Aorta (tissue), 5 donors: ENCODE results near the gene KIN. TPM values are rescaled to one million over a fixed set of nuclear protein-coding genes. Genes with fewer than 3 reads are reported as not detected.
"Not testable (repeated sequence)": the region's sequence is repeated elsewhere in the genome, so short reads cannot be mapped to it uniquely, and the experiment has no call there.

Experiments used
- ATAC-seq: fragments of 200-7000 bp; cut with Tn5 transposase; one replicate; pipeline ENCODE4 v1.9.1; 2022; ENCODE audit warnings: moderate library complexity; ENCODE audit not compliant: low FRiP score
- DNase-seq, 2 donors: peaks; one replicate each; pipeline ENCODE4 v3.0.0-alpha.2; 2020
- H3K27ac ChIP-seq, 2 donors: one replicate each; pipeline ENCODE4 v1.5.1; 2013; ENCODE audit warnings: low read length in 2 of 2, mild to moderate bottlenecking in 2 of 2, moderate library complexity in 2 of 2, control low read depth in 1 of 2, inconsistent platforms in 1 of 2, low read depth in 1 of 2
- H3K27me3 ChIP-seq, 2 donors: one replicate each; pipeline ENCODE4 v1.6.1; 2013; ENCODE audit warnings: control low read depth in 1 of 2, low read length in 1 of 2, mild to moderate bottlenecking in 1 of 2, moderate library complexity in 1 of 2; ENCODE audit not compliant: insufficient read depth in 2 of 2, control insufficient read depth in 1 of 2
- H3K36me3 ChIP-seq, 2 donors: one replicate each; pipeline ENCODE4 v1.6.1; 2013; ENCODE audit warnings: control low read depth in 1 of 2, low read length in 1 of 2, mild to moderate bottlenecking in 1 of 2; ENCODE audit not compliant: insufficient read depth in 2 of 2, control insufficient read depth in 1 of 2
- H3K4me1 ChIP-seq, 2 donors: one replicate each; pipeline ENCODE4 v1.6.1; 2013; ENCODE audit warnings: low read length in 2 of 2, control low read depth in 1 of 2, mild to moderate bottlenecking in 1 of 2, moderate library complexity in 1 of 2; ENCODE audit not compliant: insufficient read depth in 2 of 2, control insufficient read depth in 1 of 2
- H3K4me3 ChIP-seq, 2 donors: one replicate each; pipeline ENCODE4 v1.5.1; 2013; ENCODE audit warnings: low read length in 2 of 2, control low read depth in 1 of 2, mild to moderate bottlenecking in 1 of 2
- H3K9me3 ChIP-seq: one replicate; pipeline ENCODE4 v1.6.1; 2013; ENCODE audit warnings: mild to moderate bottlenecking, low read length; ENCODE audit not compliant: control insufficient read depth
- WGBS, 2 donors: extraction: QIAGEN DNeasy Blood & Tissue Kit; methylation state at CpG; one replicate each; pipeline ENCODE4 v1.1.7; 2013; 5-methylcytosine and 5-hydroxymethylcytosine counted together
- intact Hi-C, 2 donors: fragments of 100-400 bp; cut with DNase I; formaldehyde crosslinking; loops; one replicate each; pipeline versions ENCODE4 v1.14.2 to v1.15.0; 2022
- polyA plus RNA-seq, 2 donors: library from polyadenylated mRNA; stranded (reverse); fragments of 200-250 nt; gene quantifications; one replicate each; pipeline ENCODE4 v1.2.3, GENCODE V29; 2013
- total RNA-seq, 2 donors: library from RNA; stranded (reverse); fragmentation: NEBNext Ultra II Directional; extraction: Animal tissue kit (Norgen Biotek cat#: 25700); gene quantifications; one replicate each; pipeline ENCODE4 v1.2.1, GENCODE V29; 2021
- donor health status: healthy with polysubstance abuse.
- donor health status: Bipolar disorder and iron deficiency.
- donor health status: DM: no; HTN: no; CAD: no.
- donor health status: DM: no; HTN: no; CAD: no.
- donor health status: DM: yes; HTN: yes; CAD: no.

The KIN gene
- total and polyA plus RNA-seq, 4 donors = 2.3 to 13.4 (median 11.3) TPM

GRCh38 chr10:7788639-7789286, 970 bp upstream of the KIN start:
- peak overlapping the region; percentile 76 to 85 for H3K4me3 ChIP-seq
- 3% methylated on average over 25 of the region's 25 CpGs for WGBS, 2 donors
- H3K9me3 ChIP-seq = no peaks in the 10 kb centered on the region
- ATAC-seq (no peak), DNase-seq (no peak)
- H3K27ac ChIP-seq = peak overlapping the region in 1 of 2 donors; percentile 16
- H3K27me3 ChIP-seq = no peaks in the 10 kb centered on the region
- intact Hi-C loops = loop anchor here (1.0 to 10.0 kb wide), 3 partner anchors 30 to 94 kb away; partner anchors contain the start of gene TAF3 (in 2 of the 2)
- peaks cover 0 to 3% of the 10 kb centered on the region in 2 donors for H3K4me1 ChIP-seq
- no peaks in the 10 kb centered on the region for H3K36me3 ChIP-seq

GRCh38 chr10:7787150-7787856, 490 bp downstream of the KIN start:
- no peaks in the 10 kb centered on the region for H3K27me3 ChIP-seq
- DNase-seq (no peak), ATAC-seq (peak; percentile 27)
- H3K36me3 ChIP-seq = no peaks in the 10 kb centered on the region
- peaks cover 0 to 3% of the 10 kb centered on the region in 2 donors for H3K4me1 ChIP-seq
- H3K27ac ChIP-seq = peak overlapping the region in 1 of 2 donors; percentile 13
- 2 to 3% methylated on average over 21 to 26 of the region's 26 CpGs for WGBS, 2 donors
- no peaks in the 10 kb centered on the region for H3K9me3 ChIP-seq
- intact Hi-C loops = loop anchor here in 1 of 2 donors (10.0 kb wide), 1 partner anchor 93 kb away; no protein-coding TSS in a partner anchor
- peak overlapping the region; percentile 46 to 92 for H3K4me3 ChIP-seq

GRCh38 chr10:7786430-7786829, 1.4 kb downstream of the KIN start:
- Histone ChIP-seq H3K27ac (no peak overlapping the region), H3K36me3 (no peaks in the 10 kb centered on the region), H3K9me3 (no peaks in the 10 kb centered on the region), H3K4me1 (peaks cover 0 to 2% of the 10 kb centered on the region in 2 donors), H3K27me3 (no peaks in the 10 kb centered on the region), H3K4me3 (peak overlapping the region in 1 of 2 donors; percentile 92)
- WGBS, 2 donors = 78 to 82% methylated on average over 3 of the region's 3 CpGs
- intact Hi-C loops = loop anchor here in 1 of 2 donors (10.0 kb wide), 1 partner anchor 92 kb away; no protein-coding TSS in a partner anchor
- DNase-seq = no peak
- ATAC-seq = no peak

- not testable (repeated sequence) for DNase-seq, H3K27ac ChIP-seq, H3K9me3 ChIP-seq, H3K4me3 ChIP-seq, H3K27me3 ChIP-seq, ATAC-seq, H3K4me1 ChIP-seq, H3K36me3 ChIP-seq
- intact Hi-C loops = loop anchor here in 1 of 2 donors (10.0 kb wide), 1 partner anchor 87 kb away; no protein-coding TSS in a partner anchor
- 88 to 90% methylated on average over 6 of the region's 6 CpGs for WGBS, 2 donors
Observed at GRCh38 chr10:7782194-7782593, 5.6 kb downstream of the KIN start.

GRCh38 chr10:7776777-7777176, 11.0 kb downstream of the KIN start:
- Histone ChIP-seq H3K27me3 (no peaks in the 10 kb centered on the region), H3K4me1 (no peaks in the 10 kb centered on the region), H3K4me3 (no peak overlapping the region), H3K27ac (no peak overlapping the region), H3K9me3 (no peaks in the 10 kb centered on the region), H3K36me3 (peaks cover 4 to 7% of the 10 kb centered on the region in 2 donors)
- WGBS, 2 donors = 96 to 100% methylated on average over 2 of the region's 2 CpGs
- intact Hi-C loops = no loop called here
- no peak for DNase-seq
- ATAC-seq = no peak

- Histone ChIP-seq H3K4me1 (no peaks in the 10 kb centered on the region), H3K27me3 (no peaks in the 10 kb centered on the region), H3K36me3 (peaks cover 0 to 10% of the 10 kb centered on the region in 2 donors), H3K27ac (no peak overlapping the region), H3K9me3 (no peaks in the 10 kb centered on the region), H3K4me3 (no peak overlapping the region)
- intact Hi-C loops = no loop called here
- no peak for DNase-seq
- 70 to 73% methylated on average over 10 of the region's 10 CpGs for WGBS, 2 donors
- ATAC-seq = no peak
Observed at GRCh38 chr10:7773845-7774801, 13.7 kb downstream of the KIN start.

GRCh38 chr10:7768417-7768816, 19.4 kb downstream of the KIN start:
- intact Hi-C loops = no loop called here
- no peaks in the 10 kb centered on the region for H3K27me3 ChIP-seq
- ATAC-seq = no peak
- 94% methylated on average over 7 of the region's 7 CpGs for WGBS, 2 donors
- no peak overlapping the region for H3K4me3 ChIP-seq
- H3K4me1 ChIP-seq = no peaks in the 10 kb centered on the region
- peaks cover 0 to 6% of the 10 kb centered on the region in 2 donors for H3K36me3 ChIP-seq
- no peak for DNase-seq
- no peaks in the 10 kb centered on the region for H3K9me3 ChIP-seq
- H3K27ac ChIP-seq = no peak overlapping the region

GRCh38 chr10:7767209-7767608, 20.6 kb downstream of the KIN start:
- no peaks in the 10 kb centered on the region for H3K9me3 ChIP-seq
- H3K27me3 ChIP-seq = no peaks in the 10 kb centered on the region
- WGBS, 2 donors = 92 to 93% methylated on average over 10 of the region's 10 CpGs
- H3K4me1 ChIP-seq = no peaks in the 10 kb centered on the region
- no peak overlapping the region for H3K4me3 ChIP-seq
- ATAC-seq = no peak
- no peak for DNase-seq
- no peak overlapping the region for H3K27ac ChIP-seq
- intact Hi-C loops = no loop called here
- peaks cover 0 to 6% of the 10 kb centered on the region in 2 donors for H3K36me3 ChIP-seq
